Endothelial cell of umbilical vein (primary cell): ENCODE measurements around the gene NRP2. TPM values are rescaled to one million over a fixed set of nuclear protein-coding genes. Genes with fewer than 3 reads are reported as not detected.

ENCODE experiments used
- BruUV-seq: library from RNA; stranded (reverse); fragments of 400-500 nt; replicated peaks from 2 replicates; lab custom pipeline; 2021; lab: Mats Ljungman, UMichigan
- CTCF ChIA-PET: fragments of 300-600, 350-600 bp; sonication (Branson Sonifier 250); formaldehyde crosslinking; loops from one replicate; lab custom pipeline; 2021; ENCODE audit warnings: antibody characterized with exemption, inconsistent platforms; lab: Charles Lee
- POLR2A ChIA-PET: fragments of 300-600, 350-600 bp; sonication (Branson Sonifier 250); formaldehyde crosslinking; loops from one replicate; lab custom pipeline; 2021; ENCODE audit warnings: antibody characterized with exemption, inconsistent platforms; lab: Charles Lee
- DNase-seq: peaks from one replicate; pipeline ENCODE4 v3.0.0-alpha.2; 2011; ENCODE audit warnings: low read depth, low spot score
- FAIRE-seq: peaks from 2 replicates; lab custom pipeline; 2011; peaks lifted over from hg19 to GRCh38; lab: Jason Lieb, UNC
- H2AFZ ChIP-seq: 2 replicates; pipeline ENCODE4 v1.6.0; 2012; ENCODE audit warnings: low read depth, low read length, control low read depth, inconsistent platforms
- H3K27ac ChIP-seq: 2 replicates; pipeline ENCODE4 v1.5.1; 2011; ENCODE audit warnings: low read depth, mild to moderate bottlenecking, control low read depth, low read length, moderate library complexity; ENCODE audit not compliant: insufficient read depth
- H3K27me3 ChIP-seq, 2 experiments: 2 replicates each; pipeline versions ENCODE4 v1.6.0 to v1.6.1; 2011; ENCODE audit warnings: low read length in 2 of 2, mixed read lengths in 1 of 2; ENCODE audit not compliant: control insufficient read depth in 2 of 2, insufficient read depth in 2 of 2
- H3K36me3 ChIP-seq, 2 experiments: 2 replicates in 1 of 2; 3 replicates in 1 of 2; pipeline ENCODE4 v1.5.1; 2011; ENCODE audit warnings: low read length in 2 of 2, mild to moderate bottlenecking in 1 of 2, moderate library complexity in 1 of 2; ENCODE audit not compliant: control insufficient read depth in 2 of 2, insufficient read depth in 2 of 2; ENCODE audit errors: extremely low read depth in 1 of 2
- H3K4me1 ChIP-seq: 3 replicates; pipeline ENCODE4 v1.5.1; 2011; ENCODE audit warnings: mild to moderate bottlenecking, low read length; ENCODE audit not compliant: control insufficient read depth, insufficient read depth; ENCODE audit errors: extremely low read depth
- H3K4me2 ChIP-seq: 2 replicates; pipeline ENCODE4 v1.6.1; 2011; ENCODE audit warnings: low read length, control low read depth, mixed read lengths; ENCODE audit not compliant: insufficient read depth
- H3K4me3 ChIP-seq, 3 experiments: fragments of 200-600 bp in 1 of 3; sonication (generic), shearing (Covaris generic) in 1 of 3; replicated peaks in 1 of 3; 2 replicates each; pipeline ENCODE4 v1.5.1; 2011 to 2016; ENCODE audit warnings: control low read depth in 3 of 3, low read length in 3 of 3, mild to moderate bottlenecking in 2 of 3, inconsistent platforms in 1 of 3, low read depth in 1 of 3, moderate library complexity in 1 of 3; ENCODE audit not compliant: insufficient read depth in 1 of 3
- H3K79me2 ChIP-seq: 2 replicates; pipeline ENCODE4 v1.6.0; 2012; ENCODE audit warnings: low read length, inconsistent platforms; ENCODE audit not compliant: control insufficient read depth, insufficient read depth
- H3K9ac ChIP-seq: replicated peaks from 2 replicates; pipeline ENCODE3; 2011; ENCODE audit warnings: low read length, control low read depth; ENCODE audit not compliant: insufficient read depth; ENCODE audit errors: extremely low read depth
- H3K9me1 ChIP-seq: replicated peaks from 3 replicates; pipeline ENCODE4 v1.6.0; 2011; ENCODE audit warnings: mild to moderate bottlenecking, low read length; ENCODE audit not compliant: control insufficient read depth, insufficient read depth; ENCODE audit errors: extremely low read depth
- H3K9me3 ChIP-seq: replicated peaks from 2 replicates; pipeline ENCODE4 v1.5.1; 2012; ENCODE audit warnings: low read length, inconsistent platforms; ENCODE audit not compliant: control insufficient read depth, insufficient read depth
- H4K20me1 ChIP-seq: replicated peaks from 2 replicates; pipeline ENCODE3; 2011; ENCODE audit warnings: mild to moderate bottlenecking, low read length; ENCODE audit not compliant: control insufficient read depth, insufficient read depth; ENCODE audit errors: extremely low read depth
- CTCF ChIP-seq, 2 donors: IDR thresholded peaks; 1 replicate in 1 of 2; 2 replicates in 1 of 2; pipeline ENCODE4 v1.5.1; 2011; ENCODE audit warnings: low read length in 2 of 2, mild to moderate bottlenecking in 2 of 2, moderate library complexity in 2 of 2, control low read depth in 1 of 2, inconsistent platforms in 1 of 2, low read depth in 1 of 2; ENCODE audit not compliant: insufficient read depth in 1 of 2; ENCODE audit errors: extremely low read depth in 1 of 2
- EZH2 ChIP-seq: IDR thresholded peaks from 2 replicates; pipeline ENCODE4 v1.6.1; 2012; ENCODE audit warnings: borderline replicate concordance, low read depth, mild to moderate bottlenecking, moderate library complexity, low read length, inconsistent platforms; ENCODE audit not compliant: severe bottlenecking
- FOS ChIP-seq: IDR thresholded peaks from 2 replicates; pipeline ENCODE4 v1.6.1; 2011; ENCODE audit warnings: mild to moderate bottlenecking, low read length, moderate library complexity, borderline replicate concordance; ENCODE audit not compliant: insufficient read depth
- GATA2 ChIP-seq: IDR thresholded peaks from 2 replicates; pipeline ENCODE4 v1.7.0; 2011; ENCODE audit warnings: low read depth, mild to moderate bottlenecking, moderate library complexity, mixed read lengths, low read length; ENCODE audit not compliant: insufficient read length, insufficient read depth
- JUN ChIP-seq: IDR thresholded peaks from 2 replicates; pipeline ENCODE4 v1.6.1; 2011; ENCODE audit warnings: borderline replicate concordance, low read depth; ENCODE audit not compliant: insufficient read length, insufficient read depth
- MYC ChIP-seq: IDR thresholded peaks from one replicate; pipeline ENCODE4 v1.6.1; 2011; ENCODE audit warnings: mild to moderate bottlenecking, low read depth, low read length
- POLR2A ChIP-seq: IDR thresholded peaks from 2 replicates; pipeline ENCODE4 v1.6.1; 2012; ENCODE audit warnings: low read depth, mild to moderate bottlenecking, control low read depth, low read length
- POLR2AphosphoS5 ChIP-seq: IDR thresholded peaks from 2 replicates; pipeline ENCODE4 v1.6.1; 2012; ENCODE audit warnings: low read depth, mild to moderate bottlenecking, control low read depth, low read length, moderate library complexity; ENCODE audit not compliant: insufficient read depth
- dilution Hi-C: fragments of 300-500 bp; cut with MboI; formaldehyde crosslinking; loops from one replicate; pipeline ENCODE4 v1.15.0; 2019; ENCODE audit warnings: low sequenced_read_pairs; ENCODE audit not compliant: extremely low pct_ligation_motif_present
- intact Hi-C: fragments of 100-400 bp; cut with micrococcal nuclease; formaldehyde crosslinking; loops from one replicate; pipeline ENCODE4 v1.10.0; 2022
- polyA plus RNA-seq, 4 experiments: library from polyadenylated mRNA; depleted of rRNA in 3 of 4; stranded (reverse) in 3 of 4; unstranded in 1 of 4; fragments of >200 nt; gene quantifications; 2 replicates each; pipeline versions ENCODE4 v1.2.1 to v1.2.3, GENCODE V29; 2011 to 2012; ENCODE audit warnings: missing spikeins in 1 of 4
- total RNA-seq: library from RNA; stranded (reverse); gene quantifications from 2 replicates; pipeline ENCODE4 v1.2.3, GENCODE V29; 2021
- TF ChIP-seq, protein P1 (sequence below): IDR thresholded peaks from 2 replicates; pipeline ENCODE4 v1.6.1; 2011; ENCODE audit not compliant: insufficient read depth, insufficient read length

The NRP2 gene
- total and polyA plus RNA-seq, 2 donors (not counting 3 experiments of a cell fraction or from before 2014, with no cell fraction given), result 160 to 240 TPM

DNA sequence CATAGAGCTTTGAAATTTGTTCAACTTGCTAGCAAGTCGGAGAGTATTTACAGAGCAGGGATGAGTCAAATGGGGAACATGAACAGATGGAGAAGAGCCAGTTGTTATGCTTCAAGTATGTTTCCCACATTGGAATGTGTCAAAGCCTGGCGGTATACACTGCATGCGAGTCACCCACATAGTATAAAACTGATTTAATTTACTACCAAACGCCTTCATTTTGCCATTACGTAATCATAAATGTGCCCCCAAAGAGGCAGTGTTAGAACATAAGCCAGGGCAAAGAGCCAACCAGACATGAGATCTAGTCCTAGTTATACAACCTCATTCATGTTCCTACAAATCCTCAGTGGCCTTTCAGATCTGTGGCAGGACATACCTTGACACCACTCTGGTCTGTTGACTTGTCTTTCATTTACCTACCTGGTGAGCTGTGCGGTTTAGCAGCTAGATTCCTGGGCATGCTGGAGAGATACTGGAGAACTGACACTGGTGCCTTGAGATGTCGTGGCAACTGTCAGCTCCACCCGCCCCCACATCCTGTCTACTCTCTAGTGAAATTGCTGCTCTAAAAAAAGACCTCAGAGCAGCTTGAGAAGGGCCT lies 21.7 kb upstream of the NRP2 start:
- DNase-seq, result no peak
- POLR2A ChIA-PET, result no interaction called here
- intact Hi-C loops, result no loop called here

More for the DNA sequence above, 21.7 kb upstream of the NRP2 start:
- H3K4me3 ChIP-seq, result no peak overlapping the region
- no peak overlapping the region for H2AFZ ChIP-seq
- H3K9ac ChIP-seq, result no peak overlapping the region
- dilution Hi-C loops, result no loop called here
- no peaks in the 10 kb centered on the region for H3K4me1 ChIP-seq
- H4K20me1 ChIP-seq, result no peaks in the 10 kb centered on the region
- H3K9me1 ChIP-seq, result no peaks in the 10 kb centered on the region
- no peaks in the 10 kb centered on the region for H3K36me3 ChIP-seq
- H3K27ac ChIP-seq, result no peak overlapping the region
- H3K79me2 ChIP-seq, result no peaks in the 10 kb centered on the region
- CTCF ChIA-PET, result interaction anchor here (1.5 kb wide), 2 partner anchors 10 to 15 kb away, joined by 5 to 6 read pairs; no protein-coding TSS in a partner anchor
- H3K4me2 ChIP-seq, result no peak overlapping the region
- TF ChIP-seq POLR2A (no peak), POLR2AphosphoS5 (no peak), FOS (no peak), CTCF (IDR thresholded peaks at IDR 0.05; ENCODE audit: extremely low read depth in 1 of 2, insufficient read depth in 1 of 2, low read depth in 1 of 2, low read length in 2 of 2) (no peak), JUN (no peak), EZH2 (no peak), MYC (no peak), GATA2 (no peak)
- TF ChIP-seq, protein P1, sequence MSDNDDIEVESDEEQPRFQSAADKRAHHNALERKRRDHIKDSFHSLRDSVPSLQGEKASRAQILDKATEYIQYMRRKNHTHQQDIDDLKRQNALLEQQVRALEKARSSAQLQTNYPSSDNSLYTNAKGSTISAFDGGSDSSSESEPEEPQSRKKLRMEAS, result no peak
- peaks cover 5 to 20% of the 10 kb centered on the region in 2 experiments for H3K27me3 ChIP-seq
- FAIRE-seq, result no peak
- H3K9me3 ChIP-seq, result no peaks in the 10 kb centered on the region
- BruUV-seq, result no TSS peak
